Immature natural killer cell (primary cell): ENCODE results near the gene KDM6B. TPM values are rescaled to one million over a fixed set of nuclear protein-coding genes. Genes with fewer than 3 reads are reported as not detected.
"Not testable (repeated sequence)": the region's sequence is repeated elsewhere in the genome, so short reads cannot be mapped to it uniquely, and the experiment has no call there.

Experiments used
- DNase-seq, 3 donors: peaks; one replicate each; pipeline ENCODE4 v3.0.0; 2022; ENCODE audit warnings: mixed read lengths in 1 of 3
- H3K27ac Mint-ChIP-seq, 6 donors: one replicate each; pipeline ENCODE4 v1.8.0; 2020; ENCODE audit warnings: mixed read lengths in 6 of 6, mild to moderate bottlenecking in 5 of 6, inconsistent platforms in 4 of 6, moderate library complexity in 3 of 6
- H3K27me3 Mint-ChIP-seq, 3 donors: one replicate each; pipeline ENCODE4 v1.8.0; 2020 to 2021; ENCODE audit warnings: low read depth in 3 of 3, mild to moderate bottlenecking in 3 of 3, mixed read lengths in 3 of 3, moderate library complexity in 3 of 3, inconsistent platforms in 1 of 3
- H3K36me3 Mint-ChIP-seq, 3 donors: one replicate each; pipeline ENCODE4 v1.8.0; 2020; ENCODE audit warnings: mixed read lengths in 3 of 3, inconsistent platforms in 2 of 3, mild to moderate bottlenecking in 2 of 3
- H3K4me1 Mint-ChIP-seq, 2 donors: one replicate each; pipeline ENCODE4 v1.8.0; 2020; ENCODE audit warnings: inconsistent platforms in 2 of 2, mild to moderate bottlenecking in 2 of 2, mixed read lengths in 2 of 2, moderate library complexity in 1 of 2
- H3K4me3 Mint-ChIP-seq, 5 donors: one replicate each; pipeline ENCODE4 v1.8.0; 2020; ENCODE audit warnings: mild to moderate bottlenecking in 5 of 5, mixed read lengths in 5 of 5, inconsistent platforms in 3 of 5, moderate library complexity in 3 of 5
- H3K9me3 Mint-ChIP-seq, 6 donors: one replicate each; pipeline ENCODE4 v1.8.0; 2020; ENCODE audit warnings: mild to moderate bottlenecking in 6 of 6, mixed read lengths in 6 of 6, inconsistent platforms in 4 of 6, moderate library complexity in 3 of 6
- polyA plus RNA-seq, 3 donors: library from polyadenylated mRNA; unstranded; fragments of 300-500 nt; fragmentation: Illumina TruSeq; gene quantifications; one replicate each; pipeline ENCODE4 v1.2.3, GENCODE V29; 2021

The KDM6B gene
- polyA plus RNA-seq, 3 donors from 2014 or later: 0.03 to 0.40 TPM; not detected in 1

- H3K4me3 Mint-ChIP-seq, DNase-seq, H3K27me3 Mint-ChIP-seq, H3K27ac Mint-ChIP-seq, H3K9me3 Mint-ChIP-seq, H3K36me3 Mint-ChIP-seq, H3K4me1 Mint-ChIP-seq: not testable (repeated sequence)
These were observed 24.1 kb upstream of the KDM6B start for GRCh38 chr17:7809791-7810343.

GRCh38 chr17:7811251-7811650 lies 22.8 kb upstream of the KDM6B start:
- Mint-ChIP-seq H3K4me3 (no peak overlapping the region), H3K27ac (no peak overlapping the region), H3K27me3 (peaks cover 0 to 3% (median 3%) of the 10 kb centered on the region in 3 donors), H3K36me3 (no peaks in the 10 kb centered on the region), H3K4me1 (no peaks in the 10 kb centered on the region), H3K9me3 (no peaks in the 10 kb centered on the region)
- no peak for DNase-seq

DNA sequence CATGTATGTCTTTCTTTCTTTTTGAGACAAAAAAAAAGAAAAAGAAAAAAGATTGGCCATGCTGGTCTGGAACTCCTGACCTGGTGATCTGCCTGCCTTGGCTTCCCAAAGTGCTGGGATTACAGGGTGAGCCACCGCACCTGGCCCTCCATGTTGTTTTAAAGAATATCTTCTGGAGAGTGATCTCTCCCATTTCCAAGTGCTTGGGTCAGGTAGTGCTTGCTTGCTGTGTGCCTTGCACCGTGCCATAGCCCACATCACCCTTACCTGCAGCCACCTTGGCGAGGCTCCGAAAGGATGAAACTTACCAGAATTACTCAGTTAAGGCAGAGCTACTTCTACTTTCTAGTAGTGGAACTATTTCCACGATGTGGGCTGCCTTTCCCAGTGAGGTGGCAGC lies 19.0 kb upstream of the KDM6B start:
- Mint-ChIP-seq H3K4me1 (no peaks in the 10 kb centered on the region), H3K9me3 (no peaks in the 10 kb centered on the region), H3K27ac (no peak overlapping the region), H3K27me3 (peaks cover 0 to 3% (median 0%) of the 10 kb centered on the region in 3 donors), H3K4me3 (no peak overlapping the region), H3K36me3 (no peaks in the 10 kb centered on the region)
- DNase-seq: no peak

- Mint-ChIP-seq H3K27me3 (peaks cover 0 to 3% (median 3%) of the 10 kb centered on the region in 3 donors), H3K36me3 (no peaks in the 10 kb centered on the region), H3K4me3 (no peak overlapping the region), H3K27ac (no peak overlapping the region), H3K4me1 (no peaks in the 10 kb centered on the region), H3K9me3 (peaks cover 0 to 1% (median 0%) of the 10 kb centered on the region in 6 donors)
- no peak for DNase-seq
These were observed 16.9 kb upstream of the KDM6B start for GRCh38 chr17:7816926-7817642.

GRCh38 chr17:7817643-7817964 lies 16.4 kb upstream of the KDM6B start:
- no peak overlapping the region for H3K4me3 Mint-ChIP-seq
- H3K9me3 Mint-ChIP-seq: peaks cover 0 to 1% (median 0%) of the 10 kb centered on the region in 6 donors
- no peak overlapping the region for H3K27ac Mint-ChIP-seq
- no peaks in the 10 kb centered on the region for H3K36me3 Mint-ChIP-seq
- DNase-seq: no peak
- no peaks in the 10 kb centered on the region for H3K4me1 Mint-ChIP-seq
- peaks cover 1 to 5% (median 3%) of the 10 kb centered on the region in 3 donors for H3K27me3 Mint-ChIP-seq

DNA sequence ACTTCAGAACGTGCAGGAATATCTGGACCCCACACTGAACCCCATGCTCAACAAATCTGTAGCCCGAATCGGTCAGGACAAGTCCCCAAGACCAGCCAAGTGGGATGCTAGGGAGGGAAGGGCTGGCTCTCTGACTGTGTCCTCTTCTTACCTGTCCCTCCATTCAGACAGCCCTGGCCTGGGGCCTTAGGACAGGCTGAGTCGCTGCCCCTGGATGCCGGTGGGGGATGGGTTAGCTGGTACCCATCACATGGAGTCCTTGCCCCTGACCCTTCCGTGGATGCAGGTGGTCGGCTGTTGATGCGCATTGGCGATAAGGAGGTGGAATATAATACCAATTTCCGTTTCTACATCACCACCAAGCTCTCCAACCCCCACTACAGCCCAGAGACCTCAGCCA lies 16.0 kb upstream of the KDM6B start:
- DNase-seq: no peak
- Mint-ChIP-seq H3K9me3 (peaks cover 0 to 1% (median 0%) of the 10 kb centered on the region in 6 donors), H3K27me3 (peaks cover 2 to 5% (median 3%) of the 10 kb centered on the region in 3 donors), H3K36me3 (no peaks in the 10 kb centered on the region), H3K4me3 (no peak overlapping the region), H3K4me1 (no peaks in the 10 kb centered on the region), H3K27ac (no peak overlapping the region)

GRCh38 chr17:7818746-7819645 lies 15.0 kb upstream of the KDM6B start:
- H3K27ac Mint-ChIP-seq: no peak overlapping the region
- no peak for DNase-seq
- peaks cover 2 to 5% (median 3%) of the 10 kb centered on the region in 3 donors for H3K27me3 Mint-ChIP-seq
- H3K4me3 Mint-ChIP-seq: no peak overlapping the region
- no peaks in the 10 kb centered on the region for H3K4me1 Mint-ChIP-seq
- H3K36me3 Mint-ChIP-seq: no peaks in the 10 kb centered on the region
- H3K9me3 Mint-ChIP-seq: peaks cover 0 to 1% (median 0%) of the 10 kb centered on the region in 6 donors

- H3K27ac Mint-ChIP-seq: no peak overlapping the region
- no peaks in the 10 kb centered on the region for H3K4me1 Mint-ChIP-seq
- H3K9me3 Mint-ChIP-seq: peaks cover 0 to 1% (median 0%) of the 10 kb centered on the region in 6 donors
- H3K36me3 Mint-ChIP-seq: no peaks in the 10 kb centered on the region
- DNase-seq: no peak
- peaks cover 2 to 5% (median 3%) of the 10 kb centered on the region in 3 donors for H3K27me3 Mint-ChIP-seq
- no peak overlapping the region for H3K4me3 Mint-ChIP-seq
These were observed 13.8 kb upstream of the KDM6B start for GRCh38 chr17:7820231-7820630.

GRCh38 chr17:7822126-7822525 lies 11.9 kb upstream of the KDM6B start:
- Mint-ChIP-seq H3K36me3 (no peaks in the 10 kb centered on the region), H3K9me3 (peaks cover 0 to 1% (median 0%) of the 10 kb centered on the region in 6 donors), H3K27me3 (peaks cover 3 to 5% (median 3%) of the 10 kb centered on the region in 3 donors), H3K4me1 (no peaks in the 10 kb centered on the region), H3K27ac (peak overlapping the region in 1 of 6 donors; percentile 31), H3K4me3 (no peak overlapping the region)
- DNase-seq: no peak

GRCh38 chr17:7823581-7824001 lies 10.4 kb upstream of the KDM6B start:
- H3K36me3 Mint-ChIP-seq: no peaks in the 10 kb centered on the region
- H3K4me3 Mint-ChIP-seq: no peak overlapping the region
- no peak for DNase-seq
- H3K9me3 Mint-ChIP-seq: peaks cover 0 to 1% (median 0%) of the 10 kb centered on the region in 6 donors
- H3K27me3 Mint-ChIP-seq: peaks cover 2 to 10% (median 5%) of the 10 kb centered on the region in 3 donors
- no peaks in the 10 kb centered on the region for H3K4me1 Mint-ChIP-seq
- H3K27ac Mint-ChIP-seq: peak overlapping the region in 1 of 6 donors; percentile 14

DNA sequence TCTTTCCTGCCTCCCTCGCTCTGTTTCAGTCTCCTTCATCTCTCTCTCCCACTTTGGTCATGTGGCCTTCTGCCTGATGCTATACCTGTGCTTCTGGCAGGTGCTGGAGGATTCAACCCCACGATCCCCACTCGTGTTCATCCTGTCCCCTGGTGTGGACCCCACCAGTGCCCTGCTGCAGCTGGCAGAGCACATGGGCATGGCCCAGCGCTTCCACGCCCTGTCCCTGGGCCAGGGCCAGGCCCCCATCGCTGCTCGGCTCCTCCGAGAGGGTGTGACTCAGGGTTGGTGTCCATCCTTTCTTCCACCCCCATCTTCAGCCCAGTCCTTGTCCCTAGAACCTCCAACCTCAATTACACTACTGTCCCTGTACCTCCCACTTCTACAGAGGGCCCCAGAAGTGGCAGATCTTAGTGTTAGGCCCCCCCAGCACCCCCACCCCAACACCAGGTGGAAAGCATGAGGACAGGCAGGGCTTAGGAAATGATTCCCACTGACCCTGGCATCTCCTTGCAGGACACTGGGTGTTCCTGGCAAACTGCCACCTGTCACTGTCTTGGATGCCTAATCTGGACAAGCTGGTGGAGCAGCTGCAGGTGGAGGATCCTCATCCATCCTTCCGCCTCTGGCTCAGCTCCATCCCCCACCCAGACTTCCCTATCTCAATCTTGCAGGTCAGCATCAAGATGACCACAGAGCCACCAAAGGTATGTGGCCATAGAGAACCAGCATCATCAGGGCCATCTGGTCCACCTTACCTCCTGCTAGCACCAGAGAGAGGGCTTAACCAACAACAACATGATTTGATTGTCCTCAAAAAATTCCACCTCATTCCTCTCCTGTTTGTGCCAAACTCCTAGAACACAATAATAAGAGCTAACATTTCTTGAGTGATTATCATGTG lies 9.7 kb upstream of the KDM6B start:
- no peak overlapping the region for H3K27ac Mint-ChIP-seq
- H3K4me1 Mint-ChIP-seq: no peaks in the 10 kb centered on the region
- peaks cover 2 to 10% (median 5%) of the 10 kb centered on the region in 3 donors for H3K27me3 Mint-ChIP-seq
- H3K9me3 Mint-ChIP-seq: peaks cover 0 to 1% (median 0%) of the 10 kb centered on the region in 6 donors
- H3K4me3 Mint-ChIP-seq: no peak overlapping the region
- H3K36me3 Mint-ChIP-seq: no peaks in the 10 kb centered on the region
- DNase-seq: no peak

DNA sequence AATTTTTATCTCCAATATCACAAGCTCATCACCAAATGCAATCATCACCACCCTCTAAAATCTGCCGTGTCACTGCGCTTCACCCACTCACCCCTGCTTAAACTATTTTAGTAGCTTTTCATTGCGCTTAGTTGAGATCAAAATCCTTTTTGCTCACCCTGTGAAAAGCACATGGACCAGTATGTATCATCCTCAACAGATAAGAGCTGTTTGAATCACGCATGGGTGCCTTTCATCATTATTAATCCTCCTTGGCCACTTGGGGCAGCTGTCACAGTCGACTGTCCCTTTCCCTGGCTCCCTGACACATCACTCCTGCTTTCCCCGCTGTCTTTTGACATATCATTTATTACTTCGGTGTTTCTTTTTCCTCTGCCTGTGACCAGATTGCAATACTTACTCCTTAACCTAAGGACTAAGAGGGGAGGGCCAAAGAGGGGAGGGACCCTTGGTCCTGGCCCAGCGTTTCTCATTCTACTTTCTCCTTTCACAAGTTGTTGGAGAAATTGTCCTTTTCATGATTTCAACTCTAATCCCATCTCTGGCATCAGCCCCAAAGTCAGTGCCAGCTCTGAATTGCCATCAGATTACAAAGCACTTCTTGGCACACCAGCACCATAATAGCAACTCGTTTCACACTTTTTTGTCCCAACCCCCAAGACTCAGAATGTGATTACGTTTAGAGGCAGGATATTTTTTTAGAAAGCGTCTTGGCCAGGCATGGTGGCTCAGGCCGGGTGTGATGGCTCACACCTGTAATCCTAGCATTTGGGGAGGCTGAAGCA lies 8.6 kb upstream of the KDM6B start:
- Mint-ChIP-seq H3K9me3 (peaks cover 0 to under 1% (median 0%) of the 10 kb centered on the region in 6 donors), H3K27ac (peak overlapping the region in 1 of 6 donors; percentile 0), H3K27me3 (peaks cover 0 to 10% (median 5%) of the 10 kb centered on the region in 3 donors), H3K4me1 (no peaks in the 10 kb centered on the region), H3K4me3 (no peak overlapping the region), H3K36me3 (no peaks in the 10 kb centered on the region)
- no peak for DNase-seq
